GM12878 (cell line): ENCODE data around the gene MLEC. TPM values are rescaled to one million over a fixed set of nuclear protein-coding genes. Genes with fewer than 3 reads are reported as not detected.
"Not testable (repeated sequence)": the region's sequence is repeated elsewhere in the genome, so short reads cannot be mapped to it uniquely, and the experiment has no call there.

ENCODE experiments used
- ATAC-seq: fragments of 200-7000 bp; cut with Tn5 transposase; 3 replicates; pipeline ENCODE4 v1.9.1; 2020; ENCODE audit warnings: mild to moderate bottlenecking, moderate library complexity
- BruUV-seq: library from RNA; stranded (reverse); fragments of 400-500 nt; replicated peaks from 2 replicates; lab custom pipeline; 2021; lab: Mats Ljungman, UMichigan
- CTCF ChIA-PET: fragments of 300-600 bp; sonication (Branson Sonifier 250); formaldehyde crosslinking; extraction: SDS; loops from one replicate; lab custom pipeline; 2021; ENCODE audit warnings: inconsistent platforms; lab: Yijun Ruan, JAX
- POLR2A ChIA-PET: fragments of 350-600 bp; formaldehyde crosslinking; extraction: SDS; loops from one replicate; lab custom pipeline; 2021; ENCODE audit warnings: inconsistent platforms; lab: Charles Lee
- RAD21 ChIA-PET: fragments of 300-600 bp; sonication (Branson Sonifier 250); formaldehyde crosslinking; loops from one replicate; lab custom pipeline; 2023; ENCODE audit warnings: antibody characterized with exemption; ENCODE audit not compliant: unreplicated experiment; lab: Charles Lee
- SMC1A ChIA-PET: fragments of 300-600 bp; sonication (Branson Sonifier 250); formaldehyde crosslinking; loops from one replicate; lab custom pipeline; 2023; ENCODE audit not compliant: unreplicated experiment, uncharacterized antibody; lab: Charles Lee
- DNase-seq: peaks from one replicate; pipeline ENCODE4 v3.0.0-alpha.2; 2011; ENCODE audit warnings: low read depth, low spot score
- FAIRE-seq: peaks from 3 replicates; lab custom pipeline; 2011; peaks lifted over from hg19 to GRCh38; lab: Jason Lieb, UNC
- H2AFZ ChIP-seq: 2 replicates; pipeline ENCODE4 v1.6.0; 2011; ENCODE audit warnings: low read depth, low read length, control low read depth; ENCODE audit not compliant: control insufficient read depth
- H3K27ac ChIP-seq: 2 replicates; pipeline ENCODE4 v1.5.1; 2011; ENCODE audit warnings: control low read depth; ENCODE audit not compliant: control insufficient read depth, insufficient read depth
- H3K27me3 ChIP-seq, 2 experiments: replicated peaks in 1 of 2; 2 replicates each; pipeline versions ENCODE4 v1.6.0 to v1.6.1; 2011; ENCODE audit warnings: low read length in 1 of 2; ENCODE audit not compliant: control insufficient read depth in 2 of 2, insufficient read depth in 2 of 2
- H3K36me3 ChIP-seq, 2 experiments: 2 replicates each; pipeline ENCODE4 v1.5.1; 2011; ENCODE audit warnings: low read length in 1 of 2; ENCODE audit not compliant: control insufficient read depth in 2 of 2, insufficient read depth in 2 of 2
- H3K4me1 ChIP-seq: 2 replicates; pipeline ENCODE4 v1.6.1; 2011; ENCODE audit warnings: mild to moderate bottlenecking, low read length, moderate library complexity, mixed read lengths; ENCODE audit not compliant: control insufficient read depth, insufficient read depth
- H3K4me2 ChIP-seq: 2 replicates; pipeline ENCODE4 v1.6.0; 2011; ENCODE audit warnings: control low read depth; ENCODE audit not compliant: control insufficient read depth, insufficient read depth
- H3K4me3 ChIP-seq: fragments of 200-600 bp; sonication (generic); 2 replicates; pipeline ENCODE4 v1.5.1; 2016
- H3K79me2 ChIP-seq: 2 replicates; pipeline ENCODE4 v1.6.0; 2011; ENCODE audit warnings: low read length; ENCODE audit not compliant: control insufficient read depth, insufficient read depth
- H3K9ac ChIP-seq: 2 replicates; pipeline ENCODE4 v1.8.0; 2011; ENCODE audit warnings: low read length, control low read depth, mixed read lengths; ENCODE audit not compliant: control insufficient read depth, insufficient read depth
- H3K9me3 ChIP-seq: replicated peaks from 3 replicates; pipeline ENCODE4 v1.5.1; 2011; ENCODE audit warnings: mild to moderate bottlenecking, low read length; ENCODE audit not compliant: control insufficient read depth, insufficient read depth
- H4K20me1 ChIP-seq: 2 replicates; pipeline ENCODE4 v1.6.0; 2011; ENCODE audit not compliant: control insufficient read depth, insufficient read depth
- BCL3 ChIP-seq: IDR thresholded peaks from 2 replicates; pipeline ENCODE4 v1.6.1; 2011; ENCODE audit warnings: borderline replicate concordance, low read depth, mild to moderate bottlenecking, moderate library complexity, low read length; ENCODE audit not compliant: insufficient read depth, poor library complexity, severe bottlenecking
- CEBPZ ChIP-seq: fragments of 150-350 bp; IDR thresholded peaks from 2 replicates; pipeline ENCODE4 v1.6.1; 2016; ENCODE audit warnings: low read depth, low read length
- CHD1 ChIP-seq: IDR thresholded peaks from 2 replicates; pipeline ENCODE4 v1.6.1; 2012; ENCODE audit warnings: low read depth, low read length, improper control_type of control experiment
- DPF2 ChIP-seq: fragments of 450-650 bp; IDR thresholded peaks from 2 replicates; pipeline ENCODE4 v1.6.1; 2017; ENCODE audit warnings: mild to moderate bottlenecking
- EZH2 ChIP-seq: IDR thresholded peaks from 2 replicates; pipeline ENCODE4 v1.6.1; 2012; ENCODE audit warnings: low read depth, mild to moderate bottlenecking, control low read depth, inconsistent platforms, low read length, borderline replicate concordance; ENCODE audit not compliant: control insufficient read depth
- NR2F1 ChIP-seq: fragments of 450-650 bp; conservative IDR thresholded peaks from 2 replicates; pipeline ENCODE4 v1.6.1; 2017; ENCODE audit warnings: mild to moderate bottlenecking
- SKIL ChIP-seq: fragments of 450-650 bp; IDR thresholded peaks from 2 replicates; pipeline ENCODE4 v1.6.1; 2017; ENCODE audit warnings: mild to moderate bottlenecking, low read depth, inconsistent platforms; ENCODE audit not compliant: poor library complexity, severe bottlenecking
- SP1 ChIP-seq: IDR thresholded peaks from one replicate; pipeline ENCODE4 v1.6.1; 2011; ENCODE audit warnings: low read depth, low read length
- WGBS: methylation state at CpG from one replicate; pipeline ENCODE4 v1.1.6; 2016; ENCODE audit warnings: low lambda C conversion rate; ENCODE audit not compliant: insufficient replicate concordance, insufficient coverage; ENCODE audit errors: missing lambda C conversion rate; 5-methylcytosine and 5-hydroxymethylcytosine counted together
- in situ Hi-C: fragments of 300-500 bp; cut with MboI; formaldehyde crosslinking; loops from 9 replicates; pipeline ENCODE4 v1.14.3; 2018; ENCODE audit warnings: mixed read lengths
- intact Hi-C: fragments of 100-400 bp; cut with micrococcal nuclease; formaldehyde crosslinking; loops from one replicate; pipeline ENCODE4 v1.14.2; 2022; ENCODE audit not compliant: unreplicated experiment
- polyA plus RNA-seq, 11 experiments: library from polyadenylated mRNA; depleted of rRNA in 4 of 11; unstranded in 6 of 11; stranded (reverse) in 5 of 11; fragments of >200 nt; fragmentation: Nextera tagmentation in 4 of 11; fragmentation: Illumina TruSeq in 1 of 11; extraction: Ambion mirVana in 4 of 11; extraction: Trizol in 1 of 11; gene quantifications; 1 replicate in 1 of 11; 2 replicates in 10 of 11; pipeline versions ENCODE4 v1.2.1 to v1.2.3, GENCODE V29; 2011 to 2016; ENCODE audit warnings: inconsistent platforms in 2 of 11, missing spikeins in 2 of 11, low read depth in 1 of 11
- total RNA-seq, 4 experiments: library from RNA; depleted of rRNA in 3 of 4; stranded (reverse); fragments of >200 nt in 3 of 4; fragmentation: Illumina TruSeq in 1 of 4; extraction: Trizol in 1 of 4; gene quantifications; 2 replicates each; pipeline versions ENCODE4 v1.2.1 to v1.2.3, GENCODE V29; 2013 to 2021

MLEC gene
- total and polyA plus RNA-seq, 10 of the 15 experiments (the other 5 are each of a cell fraction or from before 2014, with no cell fraction given): 26.7 to 172 (median 103) TPM

- H3K4me2 ChIP-seq: peak overlapping the region; percentile 53; the same call in 1 of the 2 replicates
- intact Hi-C loops (no loop called here), in situ Hi-C loops (no loop called here)
- TF ChIP-seq CHD1: no peak
- TF ChIP-seq CEBPZ: no peak
- TF ChIP-seq EZH2: no peak
- TF ChIP-seq NR2F1: no peak
- TF ChIP-seq BCL3: no peak
- TF ChIP-seq SP1: no peak
- no peak for TF ChIP-seq DPF2
- TF ChIP-seq SKIL: no peak
- ATAC-seq (no peak), FAIRE-seq (no peak), DNase-seq (no peak)
- H3K4me3 ChIP-seq: no peak overlapping the region
- CTCF ChIA-PET: no interaction called here
- 100% methylated on average over 9 of the region's 9 CpGs for WGBS
- no peaks in the 10 kb centered on the region for H4K20me1 ChIP-seq
- H3K9ac ChIP-seq: no peak overlapping the region
- H3K36me3 ChIP-seq: peaks cover 1 to 2% of the 10 kb centered on the region in 2 experiments; a peak in 2 of 4 replicates
- H3K27ac ChIP-seq: no peak overlapping the region
- BruUV-seq: no TSS peak
- RAD21 ChIA-PET: no interaction called here
- no peaks in the 10 kb centered on the region for H3K9me3 ChIP-seq
- H3K4me1 ChIP-seq: peaks cover 12% of the 10 kb centered on the region
- SMC1A ChIA-PET: no interaction called here
- POLR2A ChIA-PET: no interaction called here
- no peaks in the 10 kb centered on the region for H3K27me3 ChIP-seq
- H3K79me2 ChIP-seq: no peaks in the 10 kb centered on the region; the same call in 1 of the 2 replicates
- no peak overlapping the region for H2AFZ ChIP-seq
These were observed 40.0 kb downstream of the MLEC start for GRCh38 chr12:120726961-120727360.

GRCh38 chr12:120732198-120732597 lies 45.2 kb downstream of the MLEC start:
- in situ Hi-C loops, DNase-seq: not testable (repeated sequence)

More at GRCh38 chr12:120732198-120732597, 45.2 kb downstream of the MLEC start:
- ATAC-seq, CTCF ChIA-PET, RAD21 ChIA-PET, H2AFZ ChIP-seq, SMC1A ChIA-PET, H3K4me1 ChIP-seq, H4K20me1 ChIP-seq, H3K27ac ChIP-seq, FAIRE-seq, H3K79me2 ChIP-seq, H3K9me3 ChIP-seq, BruUV-seq, intact Hi-C loops, POLR2A ChIA-PET, H3K27me3 ChIP-seq, H3K4me2 ChIP-seq, H3K36me3 ChIP-seq, H3K4me3 ChIP-seq, H3K9ac ChIP-seq: not testable (repeated sequence)
- 99% methylated on average over 19 of the region's 35 CpGs for WGBS
